Stimulated activated CD8-positive, alpha-beta memory T cell treated with anti-CD3 and anti-CD28 coated beads, Interleukin-7, amount 100 ng/mL, for 4 hours (primary cell): Measurements from ENCODE around the gene CNIH1.

ENCODE experiments used
- DNase-seq, 2 donors: peaks; one replicate each; pipeline ENCODE4 v3.0.0-alpha.2; 2020; ENCODE audit warnings: low read depth in 2 of 2

CNIH1 gene

GRCh38 chr14:54440873-54441868, at the start of gene CNIH1:
Gene CNIH1 (minus strand): TSS chr14:54441374. CDS start chr14:54441327, 47 bp downstream.
- DNase-seq: peak; percentile 80 to 89

GRCh38 chr14:54490445-54491175, 49.4 kb upstream of the CNIH1 start:
- DNase-seq: no peak

- no peak for DNase-seq
These were observed 48.7 kb upstream of the CNIH1 start for GRCh38 chr14:54489731-54490444.

- no peak for DNase-seq
These were observed 48.1 kb upstream of the CNIH1 start for GRCh38 chr14:54489318-54489683.

GRCh38 chr14:54488646-54489317, 47.6 kb upstream of the CNIH1 start, which contains the start of gene GMFB:
Gene GMFB (minus strand): TSS chr14:54488980. CDS start chr14:54488927, 53 bp downstream.
- DNase-seq: peak; percentile 70 to 84

GRCh38 chr14:54488318-54488645, 47.1 kb upstream of the CNIH1 start:
- no peak for DNase-seq

GRCh38 chr14:54487771-54488170, 46.6 kb upstream of the CNIH1 start:
- no peak for DNase-seq

GRCh38 chr14:54486685-54487084, 45.5 kb upstream of the CNIH1 start:
- no peak for DNase-seq

GRCh38 chr14:54483846-54484245, 42.7 kb upstream of the CNIH1 start:
- no peak for DNase-seq

GRCh38 chr14:54483073-54483745, 42.0 kb upstream of the CNIH1 start:
- no peak for DNase-seq

- no peak for DNase-seq
These were observed 40.5 kb upstream of the CNIH1 start for GRCh38 chr14:54481695-54482094.

- no peak for DNase-seq
These were observed 39.8 kb upstream of the CNIH1 start for GRCh38 chr14:54480830-54481562.

GRCh38 chr14:54478636-54479215, 37.6 kb upstream of the CNIH1 start:
- no peak for DNase-seq

- DNase-seq: no peak
These were observed 34.7 kb upstream of the CNIH1 start for GRCh38 chr14:54475911-54476310.

GRCh38 chr14:54475187-54475899, 34.2 kb upstream of the CNIH1 start:
- no peak for DNase-seq

GRCh38 chr14:54474232-54474793, 33.1 kb upstream of the CNIH1 start:
- DNase-seq: no peak

GRCh38 chr14:54472315-54472714, 31.1 kb upstream of the CNIH1 start:
- DNase-seq: no peak

GRCh38 chr14:54471641-54472040, 30.5 kb upstream of the CNIH1 start:
- DNase-seq: no peak

- no peak for DNase-seq
These were observed 29.5 kb upstream of the CNIH1 start for GRCh38 chr14:54470701-54471100.
